HepG2 (cell line): ENCODE data around the gene EPHA10. TPM values are rescaled to one million over a fixed set of nuclear protein-coding genes. Genes with fewer than 3 reads are reported as not detected.

Experiments
- HNF4A ChIP-seq: sonication (generic); formaldehyde crosslinking; IDR thresholded peaks from 2 replicates; pipeline ENCODE4 v1.4.0; 2020; ENCODE audit warnings: missing genetic modification reagents
- KAT8 ChIP-seq: IDR thresholded peaks from 2 replicates; pipeline ENCODE4 v1.6.1; 2016; ENCODE audit warnings: missing genetic modification reagents, missing compliant biosample characterization
- MED13 ChIP-seq: sonication (generic); formaldehyde crosslinking; IDR thresholded peaks from 2 replicates; pipeline ENCODE4 v1.5.0; 2020; ENCODE audit warnings: missing genetic modification reagents
- MTF1 ChIP-seq: sonication (generic); formaldehyde crosslinking; IDR thresholded peaks from 2 replicates; pipeline ENCODE4 v1.5.0; 2020; ENCODE audit warnings: missing genetic modification reagents
- POGZ ChIP-seq: sonication (generic); formaldehyde crosslinking; IDR thresholded peaks from 2 replicates; pipeline ENCODE4 v1.4.0; 2020; ENCODE audit warnings: mild to moderate bottlenecking, missing genetic modification reagents
- REPIN1 ChIP-seq: sonication (generic); formaldehyde crosslinking; IDR thresholded peaks from 2 replicates; pipeline ENCODE4 v1.8.0; 2022; ENCODE audit warnings: missing genetic modification reagents, low read depth, mild to moderate bottlenecking, borderline replicate concordance
- RERE ChIP-seq: IDR thresholded peaks from 2 replicates; pipeline ENCODE4 v1.6.1; 2016; ENCODE audit warnings: low read depth, missing genetic modification reagents, missing compliant biosample characterization
- YEATS4 ChIP-seq: sonication (generic); formaldehyde crosslinking; IDR thresholded peaks from 2 replicates; pipeline ENCODE4 v1.4.0; 2020; ENCODE audit warnings: missing genetic modification reagents, borderline replicate concordance
- ZBTB2 ChIP-seq: sonication (generic); formaldehyde crosslinking; IDR thresholded peaks from 2 replicates; pipeline ENCODE4 v1.8.0; 2022; ENCODE audit warnings: low read depth, missing genetic modification reagents
- ZNF570 ChIP-seq: sonication (generic); formaldehyde crosslinking; IDR thresholded peaks from 2 replicates; pipeline ENCODE4 v1.4.0; 2020; ENCODE audit warnings: mild to moderate bottlenecking, missing genetic modification reagents, borderline replicate concordance
- polyA plus RNA-seq, 8 experiments: library from polyadenylated mRNA; depleted of rRNA in 3 of 8; stranded (reverse) in 7 of 8; unstranded in 1 of 8; fragments of >200 nt; fragmentation: Illumina TruSeq in 4 of 8; extraction: Trizol in 4 of 8; gene quantifications; 2 replicates each; pipeline versions ENCODE4 v1.2.1 to v1.2.3, GENCODE V29; 2011 to 2016; ENCODE audit warnings: low read depth in 4 of 8, missing spikeins in 1 of 8, mixed read lengths in 1 of 8; ENCODE audit not compliant: insufficient read depth in 1 of 8
- total RNA-seq, 5 experiments: library from RNA; depleted of rRNA; stranded (reverse); fragments of >200 nt; fragmentation: Illumina TruSeq; extraction: Trizol; gene quantifications; 2 replicates each; pipeline ENCODE4 v1.2.3, GENCODE V29; 2016; ENCODE audit warnings: low read depth in 1 of 5
- TF ChIP-seq, protein P1 (sequence below): sonication (generic); formaldehyde crosslinking; IDR thresholded peaks from 2 replicates; pipeline ENCODE4 v1.8.0; 2023; ENCODE audit warnings: mild to moderate bottlenecking, missing genetic modification reagents
- TF ChIP-seq, protein P2 (sequence below): sonication (generic); formaldehyde crosslinking; IDR thresholded peaks from 2 replicates; pipeline ENCODE4 v1.5.0; 2020; ENCODE audit warnings: mild to moderate bottlenecking, missing genetic modification reagents, borderline replicate concordance
- TF ChIP-seq, protein P3 (sequence below): sonication (generic); formaldehyde crosslinking; conservative IDR thresholded peaks from 2 replicates; pipeline ENCODE4 v1.8.0; 2022; ENCODE audit warnings: mild to moderate bottlenecking, moderate library complexity, missing genetic modification reagents

EPHA10 gene
- total and polyA plus RNA-seq, 2 of the 13 experiments (the other 11 are each of a cell fraction or from before 2014, with no cell fraction given), result 0.11 to 0.58 TPM

DNA sequence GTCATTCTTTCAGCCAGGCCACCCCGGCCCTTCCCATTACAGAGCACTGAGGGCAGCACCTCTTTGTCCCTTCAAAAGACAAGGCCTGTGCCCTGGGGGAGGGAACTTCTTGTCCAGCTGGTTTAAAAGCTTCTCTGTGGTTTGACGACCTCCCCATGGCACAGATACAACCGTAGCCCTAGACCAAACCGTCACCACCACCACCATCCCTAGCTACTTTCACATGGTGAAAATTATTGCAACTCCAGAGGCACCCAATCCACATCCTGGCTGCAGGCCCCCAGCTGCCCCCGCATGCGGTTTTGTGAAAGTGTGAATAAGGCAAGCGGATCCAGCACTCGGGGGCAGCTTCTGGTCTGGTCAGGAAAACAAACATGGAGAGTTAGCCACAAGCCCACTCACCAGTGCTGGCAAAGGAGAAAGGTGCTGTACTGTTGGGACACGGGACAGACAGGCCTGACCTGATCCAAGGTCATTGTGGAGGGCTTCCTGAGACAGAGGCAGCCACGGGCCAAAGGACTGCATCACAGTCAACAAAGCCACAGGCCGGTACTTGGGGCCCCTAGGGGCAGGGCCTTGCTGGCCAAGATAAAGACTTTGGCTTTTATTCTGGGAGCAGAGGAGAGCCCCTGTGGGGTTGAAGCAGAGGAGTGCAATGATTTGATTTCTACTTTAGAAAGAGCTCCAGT lies 41.4 kb downstream of the EPHA10 start (continued):
- TF ChIP-seq POGZ, result 0 out of 2 replicates have a peak, but pooled peaks have one; percentile 32
- TF ChIP-seq, protein P1, sequence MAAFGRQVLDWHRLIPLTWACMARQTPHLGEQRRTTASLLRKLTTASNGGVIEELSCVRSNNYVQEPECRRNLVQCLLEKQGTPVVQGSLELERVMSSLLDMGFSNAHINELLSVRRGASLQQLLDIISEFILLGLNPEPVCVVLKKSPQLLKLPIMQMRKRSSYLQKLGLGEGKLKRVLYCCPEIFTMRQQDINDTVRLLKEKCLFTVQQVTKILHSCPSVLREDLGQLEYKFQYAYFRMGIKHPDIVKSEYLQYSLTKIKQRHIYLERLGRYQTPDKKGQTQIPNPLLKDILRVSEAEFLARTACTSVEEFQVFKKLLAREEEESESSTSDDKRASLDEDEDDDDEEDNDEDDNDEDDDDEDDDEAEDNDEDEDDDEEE (CRISPR knock-in tag), result no peak
- no peak for TF ChIP-seq MED13 (CRISPR knock-in tag)
- TF ChIP-seq MTF1, result no peak
- no peak for TF ChIP-seq ZBTB2 (CRISPR knock-in tag)
- TF ChIP-seq ZNF570, result no peak
- peak; percentile 73 for TF ChIP-seq HNF4A (CRISPR knock-in tag)
- TF ChIP-seq REPIN1 (CRISPR knock-in tag), result peak; percentile 56; the same call in 1 of the 2 replicates
- TF ChIP-seq, protein P2, sequence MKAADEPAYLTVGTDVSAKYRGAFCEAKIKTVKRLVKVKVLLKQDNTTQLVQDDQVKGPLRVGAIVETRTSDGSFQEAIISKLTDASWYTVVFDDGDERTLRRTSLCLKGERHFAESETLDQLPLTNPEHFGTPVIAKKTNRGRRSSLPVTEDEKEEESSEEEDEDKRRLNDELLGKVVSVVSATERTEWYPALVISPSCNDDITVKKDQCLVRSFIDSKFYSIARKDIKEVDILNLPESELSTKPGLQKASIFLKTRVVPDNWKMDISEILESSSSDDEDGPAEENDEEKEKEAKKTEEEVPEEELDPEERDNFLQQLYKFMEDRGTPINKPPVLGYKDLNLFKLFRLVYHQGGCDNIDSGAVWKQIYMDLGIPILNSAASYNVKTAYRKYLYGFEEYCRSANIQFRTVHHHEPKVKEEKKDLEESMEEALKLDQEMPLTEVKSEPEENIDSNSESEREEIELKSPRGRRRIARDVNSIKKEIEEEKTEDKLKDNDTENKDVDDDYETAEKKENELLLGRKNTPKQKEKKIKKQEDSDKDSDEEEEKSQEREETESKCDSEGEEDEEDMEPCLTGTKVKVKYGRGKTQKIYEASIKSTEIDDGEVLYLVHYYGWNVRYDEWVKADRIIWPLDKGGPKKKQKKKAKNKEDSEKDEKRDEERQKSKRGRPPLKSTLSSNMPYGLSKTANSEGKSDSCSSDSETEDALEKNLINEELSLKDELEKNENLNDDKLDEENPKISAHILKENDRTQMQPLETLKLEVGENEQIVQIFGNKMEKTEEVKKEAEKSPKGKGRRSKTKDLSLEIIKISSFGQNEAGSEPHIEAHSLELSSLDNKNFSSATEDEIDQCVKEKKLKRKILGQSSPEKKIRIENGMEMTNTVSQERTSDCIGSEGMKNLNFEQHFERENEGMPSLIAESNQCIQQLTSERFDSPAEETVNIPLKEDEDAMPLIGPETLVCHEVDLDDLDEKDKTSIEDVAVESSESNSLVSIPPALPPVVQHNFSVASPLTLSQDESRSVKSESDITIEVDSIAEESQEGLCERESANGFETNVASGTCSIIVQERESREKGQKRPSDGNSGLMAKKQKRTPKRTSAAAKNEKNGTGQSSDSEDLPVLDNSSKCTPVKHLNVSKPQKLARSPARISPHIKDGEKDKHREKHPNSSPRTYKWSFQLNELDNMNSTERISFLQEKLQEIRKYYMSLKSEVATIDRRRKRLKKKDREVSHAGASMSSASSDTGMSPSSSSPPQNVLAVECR, result peak; percentile 18; the same call in 1 of the 2 replicates
- TF ChIP-seq KAT8 (CRISPR knock-in tag), result peak; percentile 52; the same call in 1 of the 2 replicates
- TF ChIP-seq RERE (CRISPR knock-in tag), result 0 out of 2 replicates have a peak, but pooled peaks have one; percentile 51
- TF ChIP-seq YEATS4 (CRISPR knock-in tag), result peak; percentile 64; the same call in 1 of the 2 replicates
- TF ChIP-seq, protein P3, sequence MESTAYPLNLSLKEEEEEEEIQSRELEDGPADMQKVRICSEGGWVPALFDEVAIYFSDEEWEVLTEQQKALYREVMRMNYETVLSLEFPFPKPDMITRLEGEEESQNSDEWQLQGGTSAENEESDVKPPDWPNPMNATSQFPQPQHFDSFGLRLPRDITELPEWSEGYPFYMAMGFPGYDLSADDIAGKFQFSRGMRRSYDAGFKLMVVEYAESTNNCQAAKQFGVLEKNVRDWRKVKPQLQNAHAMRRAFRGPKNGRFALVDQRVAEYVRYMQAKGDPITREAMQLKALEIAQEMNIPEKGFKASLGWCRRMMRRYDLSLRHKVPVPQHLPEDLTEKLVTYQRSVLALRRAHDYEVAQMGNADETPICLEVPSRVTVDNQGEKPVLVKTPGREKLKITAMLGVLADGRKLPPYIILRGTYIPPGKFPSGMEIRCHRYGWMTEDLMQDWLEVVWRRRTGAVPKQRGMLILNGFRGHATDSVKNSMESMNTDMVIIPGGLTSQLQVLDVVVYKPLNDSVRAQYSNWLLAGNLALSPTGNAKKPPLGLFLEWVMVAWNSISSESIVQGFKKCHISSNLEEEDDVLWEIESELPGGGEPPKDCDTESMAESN (CRISPR knock-in tag), result no peak
